Left lung (tissue), 10 donors: Measurements from ENCODE around the gene CAPS. TPM values are rescaled to one million over a fixed set of nuclear protein-coding genes. Genes with fewer than 3 reads are reported as not detected.

ENCODE experiments used
- ATAC-seq: fragments of 200-7000 bp; cut with Tn5 transposase; one replicate; pipeline ENCODE4 v1.9.1; 2020; ENCODE audit warnings: moderate library complexity
- DNase-seq, 4 donors: peaks; one replicate each; pipeline ENCODE4 v3.0.0-alpha.2; 2013 to 2020
- H3K27ac ChIP-seq, 2 donors: fragments of 200-600 bp; sonication (generic) in 1 of 2; one replicate each; pipeline versions ENCODE4 v1.5.0 to v1.8.0; 2020 to 2021
- H3K27me3 ChIP-seq, 2 donors: fragments of 200-600 bp; sonication (generic) in 1 of 2; one replicate each; pipeline versions ENCODE4 v1.5.0 to v1.8.0; 2020 to 2021
- H3K36me3 ChIP-seq, 2 donors: fragments of 200-600 bp; sonication (generic) in 1 of 2; one replicate each; pipeline versions ENCODE4 v1.5.0 to v1.8.0; 2020 to 2021
- H3K4me1 ChIP-seq, 2 donors: fragments of 200-600 bp; one replicate each; pipeline ENCODE4 v1.8.0; 2021
- H3K4me3 ChIP-seq, 2 donors: fragments of 200-600 bp; sonication (generic) in 1 of 2; one replicate each; pipeline versions ENCODE4 v1.5.0 to v1.8.0; 2020 to 2021; ENCODE audit warnings: mild to moderate bottlenecking in 1 of 2
- H3K9me3 ChIP-seq, 2 donors: fragments of 200-600 bp; sonication (generic) in 1 of 2; one replicate each; pipeline versions ENCODE4 v1.5.0 to v1.8.0; 2020 to 2021
- CTCF ChIP-seq, 2 donors: fragments of 200-600 bp; sonication (generic) in 1 of 2; IDR thresholded peaks; one replicate each; pipeline versions ENCODE4 v1.5.0 to v1.8.0; 2021; ENCODE audit warnings: antibody characterized with exemption in 2 of 2
- intact Hi-C, 2 donors: fragments of 100-400 bp; cut with DNase I; formaldehyde crosslinking; loops; one replicate each; pipeline versions ENCODE4 v1.11.2 to v1.14.2; 2022
- polyA plus RNA-seq, 6 donors: library from polyadenylated mRNA; unstranded; fragments of 120-200 nt; gene quantifications; one replicate each; pipeline ENCODE4 v1.2.1, GENCODE V29; 2013; ENCODE audit not compliant: insufficient read length in 6 of 6
- total RNA-seq, 2 donors: library from RNA; stranded (reverse); fragmentation: NEBNext Ultra II Directional; extraction: Animal tissue kit (Norgen Biotek cat#: 25700); gene quantifications; one replicate each; pipeline ENCODE4 v1.2.1, GENCODE V29; 2021
- donor health status: DM: no; HTN: yes; CAD: no.
- donor health status: DM: no; HTN: no; CAD: no.

The CAPS gene
- total and polyA plus RNA-seq, 8 donors, result 8.8 to 44.9 (median 28.3) TPM

DNA sequence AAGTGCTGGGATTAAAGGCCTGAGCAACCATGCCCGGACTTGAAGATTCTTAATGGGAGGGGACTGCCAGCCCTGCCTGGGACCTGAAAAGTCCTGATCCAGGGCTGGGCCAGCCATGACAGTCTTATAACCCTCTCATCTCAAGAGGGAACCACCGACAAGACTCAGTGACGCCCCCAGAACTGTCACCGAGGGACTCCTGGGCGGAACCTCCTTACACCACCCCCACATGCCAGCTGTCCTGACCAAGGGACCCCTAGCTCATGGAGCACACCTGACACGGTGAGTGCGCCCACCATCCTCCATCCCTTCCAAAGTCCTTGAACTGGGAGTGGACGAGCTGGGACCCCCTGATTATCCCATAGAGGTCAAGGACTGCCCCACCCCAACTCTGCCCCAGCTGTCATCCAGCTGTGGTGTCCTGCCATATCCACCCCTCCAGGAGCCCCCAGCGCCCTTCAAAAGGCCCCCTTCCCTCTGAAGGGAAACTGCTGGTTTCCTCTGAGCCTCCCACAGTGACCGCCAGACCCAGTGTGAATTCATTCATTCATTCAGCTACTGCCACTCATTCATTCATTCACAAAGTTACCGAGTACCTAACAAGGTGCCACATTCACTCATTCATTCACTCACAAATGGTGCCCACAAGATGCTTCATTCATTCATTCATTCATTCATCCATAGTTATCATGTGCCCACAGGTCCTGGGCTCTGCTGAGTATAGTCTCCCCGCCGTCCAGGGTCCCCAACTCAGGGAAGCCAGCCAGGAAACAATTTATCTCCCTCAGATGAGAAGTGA lies 14.1 kb upstream of the CAPS start:
- ATAC-seq (no peak), DNase-seq (no peak)
- Histone ChIP-seq H3K27ac (no peak overlapping the region), H3K36me3 (peaks cover 0 to 39% of the 10 kb centered on the region in 2 donors), H3K27me3 (no peaks in the 10 kb centered on the region), H3K4me1 (peaks cover 8 to 23% of the 10 kb centered on the region in 2 donors), H3K9me3 (no peaks in the 10 kb centered on the region), H3K4me3 (no peak overlapping the region)
- intact Hi-C loops, result no loop called here
- no peak for TF ChIP-seq CTCF (IDR thresholded peaks at IDR 0.05)

GRCh38 chr19:5900976-5901375 lies 13.1 kb upstream of the CAPS start:
- Histone ChIP-seq H3K36me3 (peaks cover 0 to 28% of the 10 kb centered on the region in 2 donors), H3K27ac (no peak overlapping the region), H3K4me1 (peaks cover 15 to 34% of the 10 kb centered on the region in 2 donors), H3K9me3 (no peaks in the 10 kb centered on the region), H3K27me3 (no peaks in the 10 kb centered on the region), H3K4me3 (no peak overlapping the region)
- intact Hi-C loops, result no loop called here
- DNase-seq (no peak), ATAC-seq (no peak)
- TF ChIP-seq CTCF (IDR thresholded peaks at IDR 0.05), result no peak

DNA sequence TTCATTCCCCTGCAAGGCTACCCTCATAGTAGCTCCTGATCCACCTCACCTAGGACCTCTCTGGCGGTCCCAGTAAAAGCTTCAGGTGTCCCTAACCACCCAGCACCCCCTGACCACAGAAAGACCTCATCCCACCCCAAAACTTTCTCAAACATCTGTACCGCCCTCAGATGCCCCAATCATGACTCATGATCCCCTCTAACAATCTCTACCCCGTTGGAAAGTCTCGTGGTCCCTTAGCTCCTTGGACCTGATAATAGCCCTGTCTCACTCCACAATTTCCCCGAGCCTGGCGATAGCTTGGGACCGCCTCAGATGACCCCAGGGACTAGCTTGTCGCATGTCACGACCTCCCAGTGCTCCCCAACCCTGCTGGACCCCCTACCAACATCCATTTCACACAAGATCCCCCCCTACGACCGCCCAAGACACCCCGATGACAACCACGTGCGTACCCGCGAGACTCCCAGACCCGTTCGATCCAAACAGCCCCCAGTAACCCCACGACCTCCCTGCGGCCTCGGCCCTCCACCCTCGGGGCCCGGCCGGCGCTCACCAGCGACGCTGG lies 10.9 kb upstream of the CAPS start:
- Histone ChIP-seq H3K27me3 (no peaks in the 10 kb centered on the region), H3K4me1 (peaks cover 15 to 36% of the 10 kb centered on the region in 2 donors), H3K36me3 (peaks cover 0 to 12% of the 10 kb centered on the region in 2 donors), H3K4me3 (peak overlapping the region; percentile 80 to 95), H3K9me3 (no peaks in the 10 kb centered on the region), H3K27ac (peak overlapping the region; percentile 85 to 92)
- DNase-seq (peak in 1 of 4 donors; percentile 50), ATAC-seq (no peak)
- intact Hi-C loops, result no loop called here
- TF ChIP-seq CTCF (IDR thresholded peaks at IDR 0.05), result no peak

DNA sequence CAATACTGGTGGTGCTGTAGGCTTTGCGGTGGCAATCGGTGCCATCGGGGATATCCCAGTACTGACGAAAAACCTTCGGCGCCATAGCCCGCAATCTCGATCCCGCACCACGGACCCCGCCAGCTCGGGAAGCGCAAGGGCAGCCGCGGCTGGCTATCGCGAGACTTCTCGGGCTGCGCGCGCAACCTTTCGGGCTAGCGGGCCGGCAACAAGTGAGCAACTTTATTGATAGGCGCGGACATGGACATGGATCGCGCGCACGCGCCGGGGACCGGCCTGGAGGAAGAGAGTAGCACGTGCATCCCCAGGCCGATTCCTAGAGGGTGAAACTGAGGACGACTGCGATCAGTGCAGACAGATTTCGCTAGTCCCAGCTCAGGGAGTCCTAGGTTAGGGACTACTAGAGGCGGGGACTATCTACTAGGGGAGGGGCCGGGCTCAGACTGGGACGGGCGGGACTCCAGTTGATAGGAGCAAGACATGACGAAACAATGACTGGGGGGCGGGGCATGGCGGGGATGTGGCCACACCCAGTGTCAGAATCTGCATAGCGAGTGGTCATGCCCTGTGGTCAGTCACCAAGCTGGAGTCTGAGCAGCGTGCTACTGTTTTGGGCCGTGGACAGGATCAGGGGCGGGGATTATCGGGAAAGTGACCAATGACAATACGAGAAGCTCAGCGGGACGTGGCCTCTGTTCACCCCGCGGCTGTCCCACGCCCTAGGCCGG lies 10.3 kb upstream of the CAPS start, which contains the start of gene NDUFA11:
Gene NDUFA11, minus strand, starts transcription at position 167 of the 728 bp plus-strand sequence. Its CDS starts 82 bp downstream, at position 85.
- Histone ChIP-seq H3K4me1 (peaks cover 15 to 36% of the 10 kb centered on the region in 2 donors), H3K27ac (peak within 1 kb of the TSS; percentile 85 to 92), H3K27me3 (no peaks in the 10 kb centered on the region), H3K36me3 (peaks cover 0 to 14% of the 10 kb centered on the region in 2 donors), H3K9me3 (no peaks in the 10 kb centered on the region), H3K4me3 (peak within 1 kb of the TSS; percentile 80 to 98)
- DNase-seq (peak; percentile 97 to 99 (median 98)), ATAC-seq (peak; percentile 76)
- intact Hi-C loops, result no loop called here
- no peak for TF ChIP-seq CTCF (IDR thresholded peaks at IDR 0.05)
